Esophagus muscularis mucosa (tissue), 4 donors: ENCODE results near the gene NRSN2. TPM values are rescaled to one million over a fixed set of nuclear protein-coding genes. Genes with fewer than 3 reads are reported as not detected.

Experiments used
- DNase-seq: peaks from one replicate; pipeline ENCODE4 v3.0.0-alpha.2; 2017; ENCODE audit errors: extremely low spot score
- H3K27ac ChIP-seq, 4 donors: fragments of 200-600 bp; sonication (generic); replicated peaks in 1 of 4; 1 replicate in 3 of 4; 2 replicates in 1 of 4; pipeline ENCODE4 v1.5.1; 2016 to 2019; ENCODE audit warnings: mild to moderate bottlenecking in 1 of 4
- H3K27me3 ChIP-seq, 4 donors: fragments of 200-600 bp; sonication (generic); one replicate each; pipeline versions ENCODE4 v1.5.1 to v1.6.0; 2016 to 2019
- H3K36me3 ChIP-seq, 4 donors: fragments of 200-600 bp; sonication (generic); one replicate each; pipeline ENCODE4 v1.5.1; 2016 to 2019
- H3K4me1 ChIP-seq, 4 donors: fragments of 200-600 bp; sonication (generic); one replicate each; pipeline ENCODE4 v1.5.1; 2016 to 2019
- H3K4me3 ChIP-seq, 4 donors: fragments of 200-600 bp; sonication (generic); 1 replicate in 2 of 4; 2 replicates in 2 of 4; pipeline ENCODE4 v1.5.1; 2016 to 2019; ENCODE audit warnings: mild to moderate bottlenecking in 4 of 4, moderate library complexity in 1 of 4
- H3K9me3 ChIP-seq, 4 donors: fragments of 200-600 bp; sonication (generic); 1 replicate in 3 of 4; 2 replicates in 1 of 4; pipeline ENCODE4 v1.5.1; 2016 to 2019
- EP300 ChIP-seq: sonication (generic); formaldehyde crosslinking; IDR thresholded peaks from one replicate; pipeline ENCODE4 v1.6.1; 2017; ENCODE audit warnings: antibody characterized with exemption
- POLR2A ChIP-seq: fragments of 450-650 bp; IDR thresholded peaks from one replicate; pipeline ENCODE4 v1.6.1; 2017; ENCODE audit warnings: antibody characterized with exemption, moderate library complexity, mild to moderate bottlenecking, low read depth
- POLR2AphosphoS5 ChIP-seq, 2 donors: sonication (generic); formaldehyde crosslinking; IDR thresholded peaks; one replicate each; pipeline ENCODE4 v1.6.1; 2017; ENCODE audit warnings: antibody characterized with exemption in 2 of 2
- WGBS: methylation state at CpG from one replicate; pipeline ENCODE4 v1.1.5; 2018; 5-methylcytosine and 5-hydroxymethylcytosine counted together
- intact Hi-C: fragments of 100-400 bp; cut with DNase I; formaldehyde crosslinking; loops from one replicate; pipeline ENCODE4 v1.15.1; 2023
- total RNA-seq, 4 donors: library from RNA; depleted of rRNA; stranded (reverse); fragments of >200 nt; gene quantifications; one replicate each; pipeline versions ENCODE4 v1.1.0 to v1.2.1, GENCODE V29; 2016
- TF ChIP-seq, protein P1 (sequence below), 3 experiments: fragments of 200-600 bp in 2 of 3; fragments of 450-650 bp in 1 of 3; sonication (generic) in 2 of 3; IDR thresholded peaks; one replicate each; pipeline ENCODE4 v1.5.1; 2017 to 2019; ENCODE audit warnings: antibody characterized with exemption in 3 of 3, mild to moderate bottlenecking in 2 of 3, moderate library complexity in 1 of 3

Gene NRSN2
- total RNA-seq, 4 donors from 2014 or later, result 20.8 to 72.8 (median 48.9) TPM

DNA sequence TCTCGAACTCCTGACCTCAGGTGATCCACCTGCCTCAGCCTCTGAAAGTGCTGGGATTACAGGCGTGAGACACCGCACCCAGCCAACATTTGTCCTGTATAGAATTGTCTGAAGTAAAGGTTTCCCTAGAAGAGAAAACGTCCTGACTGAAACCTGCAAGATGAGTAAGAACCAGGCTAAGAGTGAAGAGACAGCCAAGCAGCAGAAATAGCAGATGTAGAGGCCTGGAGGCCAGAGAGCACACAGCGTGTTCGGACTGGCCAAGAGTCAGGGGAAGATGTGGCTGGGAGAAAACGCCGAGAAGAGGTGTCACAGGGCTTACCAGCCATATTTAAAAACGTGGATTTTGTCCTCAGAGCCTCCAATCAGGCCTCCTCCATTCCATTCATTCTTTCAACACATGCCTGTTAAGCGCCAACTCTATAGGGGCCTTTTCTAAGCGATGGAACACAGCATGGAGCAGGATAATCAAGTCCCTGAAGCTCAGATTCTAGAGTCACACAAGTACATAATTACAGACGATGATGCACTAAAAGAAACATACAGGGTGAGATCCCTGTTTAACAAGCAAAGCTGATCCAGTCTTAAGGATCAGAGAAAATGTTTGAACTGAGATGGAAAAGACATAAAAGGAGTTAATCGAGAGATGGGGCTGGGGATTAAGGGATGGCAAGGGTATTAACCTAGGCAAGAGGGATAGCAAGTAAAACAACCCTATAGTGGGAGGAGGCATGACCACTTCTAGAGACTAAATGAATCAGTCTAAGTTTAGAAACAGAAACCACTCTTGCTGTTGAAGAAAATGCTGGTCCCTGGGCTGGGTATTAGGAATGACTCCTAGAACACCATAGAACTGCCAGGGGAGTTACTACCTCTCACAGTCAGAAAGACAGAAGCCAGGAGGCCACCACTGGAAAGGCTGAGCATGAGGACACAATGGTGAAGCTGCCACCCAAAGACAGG, 44.7 kb upstream of the NRSN2 start:
- H3K4me1 ChIP-seq, result peaks cover 33 to 38% (median 36%) of the 10 kb centered on the region in 4 donors
- no peaks in the 10 kb centered on the region for H3K36me3 ChIP-seq
- WGBS, result 76% methylated on average over 13 of the region's 13 CpGs
- no peaks in the 10 kb centered on the region for H3K9me3 ChIP-seq
- intact Hi-C loops, result no loop called here
- no peak for TF ChIP-seq EP300
- TF ChIP-seq, protein P1, sequence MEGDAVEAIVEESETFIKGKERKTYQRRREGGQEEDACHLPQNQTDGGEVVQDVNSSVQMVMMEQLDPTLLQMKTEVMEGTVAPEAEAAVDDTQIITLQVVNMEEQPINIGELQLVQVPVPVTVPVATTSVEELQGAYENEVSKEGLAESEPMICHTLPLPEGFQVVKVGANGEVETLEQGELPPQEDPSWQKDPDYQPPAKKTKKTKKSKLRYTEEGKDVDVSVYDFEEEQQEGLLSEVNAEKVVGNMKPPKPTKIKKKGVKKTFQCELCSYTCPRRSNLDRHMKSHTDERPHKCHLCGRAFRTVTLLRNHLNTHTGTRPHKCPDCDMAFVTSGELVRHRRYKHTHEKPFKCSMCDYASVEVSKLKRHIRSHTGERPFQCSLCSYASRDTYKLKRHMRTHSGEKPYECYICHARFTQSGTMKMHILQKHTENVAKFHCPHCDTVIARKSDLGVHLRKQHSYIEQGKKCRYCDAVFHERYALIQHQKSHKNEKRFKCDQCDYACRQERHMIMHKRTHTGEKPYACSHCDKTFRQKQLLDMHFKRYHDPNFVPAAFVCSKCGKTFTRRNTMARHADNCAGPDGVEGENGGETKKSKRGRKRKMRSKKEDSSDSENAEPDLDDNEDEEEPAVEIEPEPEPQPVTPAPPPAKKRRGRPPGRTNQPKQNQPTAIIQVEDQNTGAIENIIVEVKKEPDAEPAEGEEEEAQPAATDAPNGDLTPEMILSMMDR (IDR thresholded peaks at IDR 0.05), result no peak
- TF ChIP-seq POLR2A, result no peak
- TF ChIP-seq POLR2AphosphoS5 (IDR thresholded peaks at IDR 0.05), result no peak
- peak overlapping the region in 2 of 4 donors; percentile 59 to 98 for H3K27ac ChIP-seq
- H3K4me3 ChIP-seq, result no peak overlapping the region
- no peaks in the 10 kb centered on the region for H3K27me3 ChIP-seq
- no peak for DNase-seq

GRCh38 chr20:305745-306144, 41.2 kb upstream of the NRSN2 start:
- intact Hi-C loops, result no loop called here
- H3K27ac ChIP-seq, result no peak overlapping the region
- H3K36me3 ChIP-seq, result no peaks in the 10 kb centered on the region
- 75% methylated on average over 11 of the region's 11 CpGs for WGBS
- DNase-seq, result no peak
- no peak overlapping the region for H3K4me3 ChIP-seq
- H3K4me1 ChIP-seq, result peaks cover 24 to 31% (median 28%) of the 10 kb centered on the region in 4 donors
- H3K9me3 ChIP-seq, result no peaks in the 10 kb centered on the region
- TF ChIP-seq EP300, result no peak
- no peak for TF ChIP-seq POLR2A
- no peak for TF ChIP-seq POLR2AphosphoS5 (IDR thresholded peaks at IDR 0.05)
- TF ChIP-seq, protein P1 (IDR thresholded peaks at IDR 0.05), result no peak
- H3K27me3 ChIP-seq, result no peaks in the 10 kb centered on the region

GRCh38 chr20:308427-309038, 38.4 kb upstream of the NRSN2 start:
- H3K9me3 ChIP-seq, result no peaks in the 10 kb centered on the region
- H3K27ac ChIP-seq, result peak overlapping the region; percentile 69 to 87 (median 83)
- WGBS, result 76% methylated on average over 3 of the region's 7 CpGs
- no peaks in the 10 kb centered on the region for H3K36me3 ChIP-seq
- intact Hi-C loops, result no loop called here
- H3K4me3 ChIP-seq, result no peak overlapping the region
- DNase-seq, result no peak
- no peaks in the 10 kb centered on the region for H3K27me3 ChIP-seq
- TF ChIP-seq EP300, result no peak
- TF ChIP-seq POLR2AphosphoS5 (IDR thresholded peaks at IDR 0.05), result no peak
- TF ChIP-seq, protein P1 (IDR thresholded peaks at IDR 0.05), result no peak
- TF ChIP-seq POLR2A, result no peak
- peaks cover 14 to 25% (median 18%) of the 10 kb centered on the region in 4 donors for H3K4me1 ChIP-seq

DNA sequence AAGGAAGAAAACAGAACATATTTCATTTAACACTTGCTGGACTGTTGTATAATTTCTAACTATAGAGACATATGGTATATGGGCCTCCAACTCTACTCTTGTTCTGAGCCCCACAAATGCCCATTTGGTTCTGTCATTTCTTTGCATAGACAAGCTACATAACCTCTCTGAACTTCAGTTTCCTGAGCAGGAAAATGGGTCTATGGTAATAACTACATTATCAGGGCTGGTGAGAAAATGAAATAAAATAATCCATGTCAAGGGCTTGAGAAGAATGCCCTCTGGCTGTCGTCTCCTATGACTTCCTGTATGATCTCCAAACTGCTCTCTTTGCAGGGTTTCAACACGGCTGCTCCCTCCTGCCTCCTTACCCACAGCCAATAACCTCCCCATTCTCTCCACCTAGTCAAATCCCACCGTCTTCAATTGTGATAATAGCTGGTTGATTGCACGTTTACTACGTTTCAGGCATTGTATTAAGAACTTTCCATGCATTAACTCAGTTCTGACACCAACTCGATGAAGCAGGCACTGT, 37.5 kb upstream of the NRSN2 start:
- no peaks in the 10 kb centered on the region for H3K27me3 ChIP-seq
- peaks cover 14 to 25% (median 18%) of the 10 kb centered on the region in 4 donors for H3K4me1 ChIP-seq
- WGBS, result 0% methylated on average over 6 of the region's 6 CpGs
- no peaks in the 10 kb centered on the region for H3K9me3 ChIP-seq
- peak overlapping the region; percentile 49 to 68 (median 60) for H3K4me3 ChIP-seq
- no peaks in the 10 kb centered on the region for H3K36me3 ChIP-seq
- peak overlapping the region; percentile 69 to 87 (median 83) for H3K27ac ChIP-seq
- no peak for DNase-seq
- intact Hi-C loops, result no loop called here
- TF ChIP-seq POLR2A (no peak), POLR2AphosphoS5 (IDR thresholded peaks at IDR 0.05) (no peak), EP300 (no peak)
- TF ChIP-seq, protein P1 (IDR thresholded peaks at IDR 0.05), result no peak
